NK-92 treated with Interleukin-12 subunit alpha and Interleukin-12 subunit beta, amount 100 ng/mL, for 24 hours (cell line): ENCODE measurements around the gene ITGA1.
"Not testable (repeated sequence)": the region's sequence is repeated elsewhere in the genome, so short reads cannot be mapped to it uniquely, and the experiment has no call there.

Experiments used
- DNase-seq: peaks from one replicate; lab custom pipeline; 2025; lab: John Stamatoyannopoulos, UW

Gene ITGA1

GRCh38 chr5:52956915-52957747, 169.4 kb downstream of the ITGA1 start:
- DNase-seq, result no peak

- DNase-seq, result no peak
Measured at GRCh38 chr5:52961274-52961681, 173.6 kb downstream of the ITGA1 start.

DNA sequence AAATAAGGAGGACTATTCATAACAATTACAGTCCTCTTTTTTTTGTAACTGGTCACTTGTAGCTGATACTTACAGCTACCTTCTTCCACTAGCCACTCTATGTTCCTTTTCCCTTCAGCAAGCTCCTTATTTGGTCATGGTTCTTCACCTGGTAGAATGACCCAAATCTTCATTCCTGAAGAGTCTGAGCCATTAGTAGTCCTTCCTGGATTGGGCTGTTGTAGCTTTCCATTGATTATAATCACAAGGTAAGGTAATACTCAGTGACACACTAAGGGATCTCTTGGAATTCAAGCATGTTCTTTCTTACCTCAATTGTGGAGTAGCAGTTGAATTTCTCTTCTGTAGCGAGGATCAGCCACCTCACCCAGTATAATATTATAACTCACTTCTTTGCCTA, 175.9 kb downstream of the ITGA1 start:
- DNase-seq, result no peak

GRCh38 chr5:52964138-52964537, 176.4 kb downstream of the ITGA1 start:
- no peak for DNase-seq

DNA sequence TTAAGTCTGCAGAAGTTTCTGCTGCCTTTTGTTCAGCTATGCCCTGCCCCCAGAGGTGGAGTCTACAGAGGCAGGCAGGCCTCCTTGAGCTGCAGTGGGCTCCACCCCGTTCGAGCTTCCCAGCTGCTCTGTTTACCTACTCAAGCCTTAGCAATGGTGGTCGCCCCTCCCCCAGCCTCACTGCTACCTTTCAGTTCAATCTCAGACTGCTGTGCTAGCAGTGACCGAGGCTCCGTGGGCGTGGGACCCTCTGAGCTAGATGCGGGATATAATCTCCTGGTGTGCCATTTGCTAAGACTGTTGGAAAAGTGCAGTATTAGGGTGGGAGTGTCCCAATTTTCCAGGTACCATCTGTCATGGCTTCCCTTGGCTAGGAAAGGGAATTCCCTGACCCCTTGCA, 188.4 kb downstream of the ITGA1 start:
- DNase-seq, result not testable (repeated sequence)

DNA sequence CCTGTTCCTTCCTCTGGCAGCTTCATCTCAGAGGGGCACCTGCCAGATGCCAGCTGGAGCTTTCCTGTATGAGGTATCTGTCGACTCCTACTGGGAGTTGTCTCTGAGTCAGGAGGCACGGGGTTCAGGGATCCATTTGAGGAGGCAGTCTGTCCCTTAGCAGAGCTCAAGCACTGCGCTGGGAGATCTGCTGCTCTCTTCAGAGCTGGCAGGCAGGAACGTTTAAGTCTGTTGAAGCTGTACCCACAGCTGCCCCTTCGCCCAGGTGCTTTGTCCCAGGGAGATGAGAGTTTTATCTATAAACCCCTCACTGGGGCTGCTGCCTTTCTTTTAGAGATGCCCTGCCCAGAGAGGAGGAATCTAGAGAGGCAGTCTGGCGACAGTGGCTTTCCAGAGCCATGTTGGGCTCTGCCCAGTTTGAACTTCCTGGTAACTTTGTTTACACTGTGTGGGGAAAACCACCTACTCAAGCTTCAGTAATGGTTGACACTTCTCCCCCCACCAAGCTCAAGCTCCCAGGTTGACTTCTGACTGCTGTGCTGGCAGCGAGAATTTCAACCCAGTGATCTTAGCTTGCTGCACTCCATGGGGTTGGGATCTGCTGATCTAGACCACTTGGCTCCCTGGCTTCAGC, 189.7 kb downstream of the ITGA1 start:
- no peak for DNase-seq

DNA sequence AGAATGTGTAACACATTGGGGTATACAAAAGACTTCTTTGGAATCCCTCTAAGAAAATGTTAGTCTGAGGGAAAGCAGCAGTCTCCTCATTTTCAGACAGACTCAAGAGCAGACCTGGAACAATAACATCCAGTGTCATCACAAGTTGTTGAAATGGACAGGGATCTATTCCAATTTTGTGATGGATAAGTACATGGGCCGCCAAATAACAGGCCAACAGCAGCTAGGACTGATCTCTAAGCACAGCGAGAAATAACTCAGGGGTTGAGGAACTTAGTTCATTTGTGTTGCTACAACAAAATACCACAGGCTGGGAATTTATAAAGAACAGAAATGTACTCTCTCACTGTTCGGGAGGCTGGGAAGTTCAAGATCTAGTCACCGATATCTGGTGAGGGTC, 193.8 kb downstream of the ITGA1 start:
- no peak for DNase-seq

GRCh38 chr5:52983731-52984636, 196.3 kb downstream of the ITGA1 start:
- no peak for DNase-seq

- DNase-seq, result no peak
Measured at GRCh38 chr5:52985306-52985705, 197.6 kb downstream of the ITGA1 start.

- DNase-seq, result no peak
Measured at GRCh38 chr5:52987711-52988331, 200.1 kb downstream of the ITGA1 start.

DNA sequence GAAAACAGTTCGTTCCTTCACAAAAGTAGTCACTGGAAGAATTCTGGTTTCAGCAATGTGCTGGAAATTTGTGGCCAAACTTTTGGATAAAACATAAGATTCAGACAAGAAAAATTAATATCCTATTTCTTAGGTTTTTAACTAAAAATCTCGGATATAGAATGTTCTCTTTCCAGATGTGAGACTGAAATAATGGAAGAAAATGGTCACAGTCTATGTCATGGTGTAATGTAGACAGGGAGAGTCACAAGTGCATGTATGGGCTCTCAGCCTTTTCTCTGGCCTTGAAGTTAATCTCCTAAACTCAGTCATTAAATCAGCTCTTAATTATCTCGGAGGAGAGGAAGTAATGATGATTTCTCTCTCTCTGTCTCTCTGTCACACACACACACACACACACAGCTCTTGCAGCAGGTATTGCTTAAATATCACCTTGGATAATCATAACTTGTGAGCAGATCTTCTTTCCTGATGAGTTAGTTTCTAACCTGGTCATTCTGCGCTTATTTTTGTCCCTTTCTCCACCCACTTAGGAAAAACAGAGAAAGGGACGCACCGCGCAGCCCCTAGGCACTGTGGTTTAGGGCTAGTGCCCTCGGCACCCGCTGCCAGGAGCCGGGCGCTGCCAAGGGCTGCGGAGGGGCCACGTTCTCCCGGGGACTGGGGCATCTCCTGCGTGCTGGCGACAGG, 200.8 kb downstream of the ITGA1 start:
- no peak for DNase-seq

DNA sequence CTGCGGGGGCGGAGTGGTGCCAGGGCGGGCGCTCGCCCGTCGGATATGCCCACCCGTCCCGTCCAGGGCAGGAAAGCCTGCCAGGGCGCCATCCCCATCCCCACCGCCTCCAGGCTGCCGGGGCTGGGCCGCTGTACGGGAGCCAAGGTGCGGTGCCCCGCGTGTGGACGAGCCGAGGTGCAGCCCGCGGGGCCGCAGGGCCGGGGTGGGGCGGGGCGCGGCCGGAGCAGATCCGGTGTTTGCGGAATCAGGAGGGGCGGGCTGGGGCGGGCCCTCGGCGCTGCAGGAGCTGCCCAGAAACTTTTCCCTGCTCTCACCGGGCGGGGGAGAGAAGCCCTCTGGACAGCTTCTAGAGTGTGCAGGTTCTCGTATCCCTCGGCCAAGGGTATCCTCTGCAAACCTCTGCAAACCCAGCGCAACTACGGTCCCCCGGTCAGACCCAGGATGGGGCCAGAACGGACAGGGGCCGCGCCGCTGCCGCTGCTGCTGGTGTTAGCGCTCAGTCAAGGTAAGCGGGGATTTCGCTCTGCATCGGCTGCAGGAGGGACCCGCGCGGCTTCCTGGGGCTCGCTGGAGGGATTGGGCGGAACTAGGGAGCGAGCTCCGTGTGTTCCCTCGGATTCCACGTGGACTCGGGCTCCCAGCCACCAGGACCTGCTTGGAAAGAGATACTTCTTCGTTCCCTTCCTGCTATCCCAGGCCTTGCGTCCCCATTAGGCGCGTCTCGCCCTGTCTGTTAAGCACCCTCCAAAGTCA, 201.5 kb downstream of the ITGA1 start, which contains the start of gene ITGA2:
ITGA2 (plus strand) TSS at position 328 of the 756 bp plus-strand sequence; CDS start at position 445, 117 bp downstream.
- DNase-seq, result no peak

DNA sequence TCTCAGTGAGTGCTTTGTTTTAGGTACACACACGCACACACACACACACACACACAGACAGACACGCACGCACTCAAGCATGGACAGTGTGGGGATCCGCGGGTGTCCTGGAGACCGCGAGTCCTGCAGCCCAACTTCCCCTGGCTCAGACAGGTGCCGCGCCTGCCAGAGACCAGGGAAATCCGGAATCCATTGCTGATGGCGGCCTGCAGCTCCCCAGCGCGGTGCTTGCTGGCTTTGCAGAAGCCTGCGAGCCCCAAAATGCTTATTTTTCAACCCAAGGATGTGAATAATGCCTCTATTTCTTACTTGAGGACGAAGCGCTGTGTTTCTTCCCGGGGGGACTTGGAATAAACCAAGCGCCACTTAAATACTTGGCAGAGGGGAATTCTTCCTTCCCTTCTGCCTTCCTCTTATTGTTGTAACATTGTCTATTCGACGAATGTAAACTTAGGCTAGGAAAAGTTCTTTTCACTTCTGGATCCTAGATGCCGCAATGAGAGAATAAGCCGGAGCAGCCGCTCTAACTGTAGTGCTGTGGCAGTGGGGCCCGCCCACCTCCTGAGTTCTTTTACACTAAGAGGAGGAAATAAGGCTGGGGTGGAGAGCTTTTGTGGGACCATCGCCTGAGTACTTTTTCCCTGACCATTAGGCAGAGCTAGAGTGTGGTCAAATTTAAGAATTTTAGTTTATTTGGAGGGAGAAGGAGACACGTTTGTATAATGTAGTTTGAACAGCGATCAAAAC, 202.2 kb downstream of the ITGA1 start:
- no peak for DNase-seq

DNA sequence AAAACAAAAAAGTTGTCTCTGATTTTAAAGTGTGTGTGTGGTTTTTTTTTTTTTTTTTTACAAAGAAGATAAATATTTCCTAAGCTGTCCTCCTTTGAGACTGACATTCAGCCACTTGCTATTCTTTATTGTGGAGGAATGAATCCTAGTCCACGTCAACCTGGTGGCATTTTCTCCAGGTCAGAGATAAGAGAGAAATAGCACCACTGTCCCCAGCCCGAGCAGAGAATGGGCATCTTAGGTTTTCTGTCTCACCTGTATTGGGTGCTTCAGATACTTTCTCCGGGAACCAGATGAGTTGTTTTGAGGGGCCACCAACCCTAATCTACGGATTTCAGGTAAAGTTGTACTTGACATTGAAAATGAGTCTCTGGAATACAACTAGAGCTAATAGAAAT, 202.8 kb downstream of the ITGA1 start:
- no peak for DNase-seq

- DNase-seq, result no peak
Measured at GRCh38 chr5:52993367-52993766, 205.7 kb downstream of the ITGA1 start.

DNA sequence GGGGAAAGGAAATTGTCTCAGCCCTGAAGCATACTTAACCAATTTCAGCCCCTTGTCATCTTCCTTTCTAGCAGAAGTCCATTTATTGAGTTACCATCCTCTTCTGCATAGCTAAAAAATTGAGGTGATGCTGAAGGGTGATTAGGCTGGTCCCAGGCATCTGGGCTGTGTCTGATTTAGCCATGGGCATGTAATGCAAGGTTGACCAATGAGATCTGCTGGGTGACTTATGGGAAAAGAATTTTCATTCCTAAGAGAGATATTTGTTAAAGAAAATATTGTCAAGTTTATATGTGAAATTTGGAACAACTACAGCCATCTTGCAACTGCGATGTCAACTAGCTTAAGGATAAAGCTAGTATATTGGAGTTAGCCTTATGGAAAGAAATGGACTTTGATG, 206.6 kb downstream of the ITGA1 start:
- DNase-seq, result no peak

GRCh38 chr5:52995095-52995494, 207.4 kb downstream of the ITGA1 start:
- no peak for DNase-seq

DNA sequence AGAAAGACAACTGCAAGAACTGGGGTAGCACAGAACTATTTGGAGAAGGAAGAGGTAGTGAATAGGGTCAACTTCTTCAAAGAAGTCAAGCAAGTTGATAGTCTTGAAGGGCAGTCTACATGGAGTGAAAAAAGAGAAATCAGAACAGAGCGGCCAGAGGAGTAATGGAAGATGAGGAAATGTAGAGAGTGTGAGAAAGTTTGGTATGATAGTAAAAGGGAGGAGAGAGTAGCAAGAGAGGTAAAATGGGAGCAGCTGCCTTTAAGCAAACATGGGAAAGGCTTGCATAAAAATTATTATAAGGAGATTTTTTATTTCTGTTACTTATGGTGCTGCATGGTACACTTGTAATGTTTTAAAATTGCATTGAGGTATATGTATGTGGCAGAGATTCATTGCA, 208.2 kb downstream of the ITGA1 start:
- no peak for DNase-seq

DNA sequence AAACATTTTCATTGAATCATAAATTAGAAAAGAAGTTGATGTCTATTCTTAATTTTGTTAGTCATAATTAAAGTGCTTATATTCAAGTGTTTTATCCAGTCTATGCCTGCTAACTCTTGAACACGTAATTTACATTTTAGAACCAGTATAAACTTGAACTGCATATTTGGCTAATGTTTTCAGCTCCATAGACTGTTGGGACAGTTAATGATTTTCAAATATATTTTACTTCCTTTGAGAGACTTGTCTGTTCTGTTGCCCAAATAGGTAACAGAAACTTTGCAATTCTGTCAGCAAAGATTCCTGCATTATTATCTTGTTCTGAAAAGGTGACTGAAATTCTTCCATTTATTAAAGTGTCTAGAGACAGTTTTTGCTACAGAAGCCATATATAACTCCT, 209.3 kb downstream of the ITGA1 start:
- DNase-seq, result no peak

GRCh38 chr5:52997424-52997823, 209.7 kb downstream of the ITGA1 start:
- DNase-seq, result no peak
